GM12865 (cell line): ENCODE measurements around the gene HOATZ.

ENCODE experiments used
- DNase-seq: peaks from one replicate; pipeline ENCODE4 v3.0.0; 2010; ENCODE audit warnings: low read depth
- H3K4me3 ChIP-seq: 2 replicates; pipeline ENCODE4 v1.5.1; 2011; ENCODE audit warnings: mild to moderate bottlenecking, low read depth, low read length, control low read depth
- CTCF ChIP-seq: IDR thresholded peaks from 2 replicates; pipeline ENCODE4 v1.5.1; 2011; ENCODE audit warnings: low read length, control low read depth, low read depth, inconsistent platforms; ENCODE audit not compliant: insufficient read depth; ENCODE audit errors: missing control alignments

The HOATZ gene

GRCh38 chr11:111542606-111543275 is 28.2 kb downstream of the HOATZ start:
- DNase-seq, result no peak
- H3K4me3 ChIP-seq, result no peak overlapping the region
- TF ChIP-seq CTCF, result no peak

GRCh38 chr11:111548525-111548924 is 33.9 kb downstream of the HOATZ start:
- no peak overlapping the region for H3K4me3 ChIP-seq
- TF ChIP-seq CTCF, result no peak
- DNase-seq, result no peak

GRCh38 chr11:111549196-111549868 is 34.8 kb downstream of the HOATZ start:
- TF ChIP-seq CTCF, result no peak
- DNase-seq, result no peak
- no peak overlapping the region for H3K4me3 ChIP-seq

- DNase-seq, result no peak
- no peak for TF ChIP-seq CTCF
- H3K4me3 ChIP-seq, result no peak overlapping the region
These were observed 35.3 kb downstream of the HOATZ start for GRCh38 chr11:111549869-111550203.

- no peak for TF ChIP-seq CTCF
- no peak for DNase-seq
- no peak overlapping the region for H3K4me3 ChIP-seq
These were observed 35.7 kb downstream of the HOATZ start for GRCh38 chr11:111550258-111550657.

- no peak for DNase-seq
These were observed 40.0 kb downstream of the HOATZ start for GRCh38 chr11:111554532-111554931.

More at GRCh38 chr11:111554532-111554931, 40.0 kb downstream of the HOATZ start:
- no peak overlapping the region for H3K4me3 ChIP-seq
- no peak for TF ChIP-seq CTCF
